Loucy (cell line): Measurements from ENCODE around the gene PEMT.
"Not testable (repeated sequence)": the region's sequence is repeated elsewhere in the genome, so short reads cannot be mapped to it uniquely, and the experiment has no call there.

Source experiments
- H2AFZ ChIP-seq: fragments of 200-600 bp; sonication (generic); 2 replicates; pipeline ENCODE4 v1.6.0; 2016; ENCODE audit warnings: antibody characterized with exemption, mild to moderate bottlenecking, low read length, moderate library complexity
- H3F3A ChIP-seq: fragments of 200-600 bp; 2 replicates; pipeline ENCODE4 v1.6.0; 2016; ENCODE audit warnings: antibody characterized with exemption, low read depth, mild to moderate bottlenecking
- H3K27me3 ChIP-seq: fragments of 200-600 bp; sonication (generic); 2 replicates; pipeline ENCODE4 v1.6.1; 2014; ENCODE audit warnings: low read length, mild to moderate bottlenecking; ENCODE audit not compliant: insufficient read depth, poor library complexity, severe bottlenecking
- H3K36me3 ChIP-seq: fragments of 200-600 bp; sonication (generic); 2 replicates; pipeline ENCODE4 v1.6.1; 2016; ENCODE audit warnings: low read length; ENCODE audit not compliant: insufficient read depth
- H3K4me1 ChIP-seq: fragments of 200-600 bp; sonication (generic); 2 replicates; pipeline ENCODE4 v1.5.1; 2014; ENCODE audit warnings: low read length, mild to moderate bottlenecking; ENCODE audit not compliant: insufficient read depth, poor library complexity, severe bottlenecking
- H3K4me2 ChIP-seq: fragments of 200-600 bp; sonication (generic); 2 replicates; pipeline ENCODE4 v1.6.0; 2014; ENCODE audit warnings: antibody characterized with exemption, low read length, low read depth, mild to moderate bottlenecking; ENCODE audit not compliant: poor library complexity, severe bottlenecking
- H3K4me3 ChIP-seq: fragments of 200-600 bp; sonication (generic); 2 replicates; pipeline ENCODE4 v1.5.1; 2014; ENCODE audit warnings: low read length, mild to moderate bottlenecking, mixed read lengths; ENCODE audit not compliant: poor library complexity, severe bottlenecking
- H3K79me2 ChIP-seq: fragments of 200-600 bp; sonication (generic); 2 replicates; pipeline ENCODE4 v1.6.1; 2014; ENCODE audit warnings: low read length; ENCODE audit not compliant: insufficient read depth
- H3K9ac ChIP-seq: fragments of 200-600 bp; sonication (generic); 2 replicates; pipeline ENCODE4 v1.6.0; 2014; ENCODE audit warnings: mild to moderate bottlenecking, low read depth, low read length, moderate library complexity; ENCODE audit not compliant: poor library complexity, severe bottlenecking
- H3K9me2 ChIP-seq: fragments of 200-600 bp; sonication (generic); replicated peaks from 2 replicates; pipeline ENCODE4 v1.6.1; 2016; ENCODE audit warnings: low read depth, low read length, mixed read lengths
- H3K9me3 ChIP-seq: fragments of 200-600 bp; sonication (generic); 2 replicates; pipeline ENCODE4 v1.6.1; 2014; ENCODE audit warnings: mild to moderate bottlenecking, antibody characterized with exemption, low read length, low read depth; ENCODE audit not compliant: insufficient read depth
- H4K20me1 ChIP-seq: fragments of 200-600 bp; sonication (generic); 2 replicates; pipeline ENCODE4 v1.6.0; 2014; ENCODE audit warnings: antibody characterized with exemption, low read length, mild to moderate bottlenecking; ENCODE audit not compliant: insufficient read depth, poor library complexity, severe bottlenecking
- CTCF ChIP-seq: fragments of 200-600 bp; sonication (generic); conservative IDR thresholded peaks from 2 replicates; pipeline ENCODE4 v1.5.1; 2014; ENCODE audit warnings: mild to moderate bottlenecking, antibody characterized with exemption, low read length
- EZH2phosphoT487 ChIP-seq: fragments of 200-600 bp; IDR thresholded peaks from 2 replicates; pipeline ENCODE4 v1.6.1; 2018; ENCODE audit warnings: antibody characterized with exemption, mild to moderate bottlenecking, moderate library complexity, borderline replicate concordance

PEMT gene

GRCh38 chr17:17636272-17636885, 44.9 kb upstream of the PEMT start:
- Histone ChIP-seq H3K79me2 (no peaks in the 10 kb centered on the region), H3K9ac (no peak overlapping the region), H3K36me3 (no peaks in the 10 kb centered on the region), H3K4me2 (no peak overlapping the region), H2AFZ (no peak overlapping the region), H3K9me2 (no peaks in the 10 kb centered on the region), H3K4me3 (no peak overlapping the region), H3K27me3 (no peaks in the 10 kb centered on the region), H4K20me1 (no peaks in the 10 kb centered on the region), H3F3A (no peaks in the 10 kb centered on the region), H3K4me1 (no peaks in the 10 kb centered on the region), H3K9me3 (no peaks in the 10 kb centered on the region)
- TF ChIP-seq EZH2phosphoT487 (no peak), CTCF (no peak)

GRCh38 chr17:17635537-17636271, 44.2 kb upstream of the PEMT start:
- H3K4me2 ChIP-seq, H3F3A ChIP-seq, H3K9ac ChIP-seq, H3K36me3 ChIP-seq, H3K9me3 ChIP-seq, H3K79me2 ChIP-seq, H3K4me1 ChIP-seq, H3K9me2 ChIP-seq, H3K4me3 ChIP-seq, H3K27me3 ChIP-seq, H4K20me1 ChIP-seq, H2AFZ ChIP-seq: not testable (repeated sequence)

- no peak for TF ChIP-seq EZH2phosphoT487
- TF ChIP-seq CTCF = no peak
- H3K27me3 ChIP-seq = no peaks in the 10 kb centered on the region
- no peaks in the 10 kb centered on the region for H3K4me1 ChIP-seq
- H3K4me3 ChIP-seq = no peak overlapping the region
- no peaks in the 10 kb centered on the region for H4K20me1 ChIP-seq
- no peak overlapping the region for H3K9ac ChIP-seq
- H2AFZ ChIP-seq = no peak overlapping the region
- H3K9me3 ChIP-seq = no peaks in the 10 kb centered on the region
- H3F3A ChIP-seq = no peaks in the 10 kb centered on the region
- H3K79me2 ChIP-seq = no peaks in the 10 kb centered on the region
- no peaks in the 10 kb centered on the region for H3K36me3 ChIP-seq
- no peak overlapping the region for H3K4me2 ChIP-seq
- H3K9me2 ChIP-seq = no peaks in the 10 kb centered on the region
These were observed 43.6 kb upstream of the PEMT start for GRCh38 chr17:17635126-17635525.

- Histone ChIP-seq H4K20me1 (no peaks in the 10 kb centered on the region), H3K36me3 (no peaks in the 10 kb centered on the region), H3K9ac (no peak overlapping the region), H3K4me1 (no peaks in the 10 kb centered on the region), H3F3A (no peaks in the 10 kb centered on the region), H3K4me2 (no peak overlapping the region), H3K9me2 (no peaks in the 10 kb centered on the region), H3K79me2 (no peaks in the 10 kb centered on the region), H3K9me3 (no peaks in the 10 kb centered on the region), H2AFZ (no peak overlapping the region), H3K27me3 (no peaks in the 10 kb centered on the region), H3K4me3 (no peak overlapping the region)
- TF ChIP-seq CTCF = no peak
- TF ChIP-seq EZH2phosphoT487 = no peak
These were observed 41.8 kb upstream of the PEMT start for GRCh38 chr17:17633310-17633709.

- not testable (repeated sequence) for H3K79me2 ChIP-seq, H3K4me3 ChIP-seq, H3K4me2 ChIP-seq
These were observed 41.2 kb upstream of the PEMT start for GRCh38 chr17:17632690-17633089.

More at GRCh38 chr17:17632690-17633089, 41.2 kb upstream of the PEMT start:
- H3K9me3 ChIP-seq, H2AFZ ChIP-seq, H3F3A ChIP-seq, H3K27me3 ChIP-seq, H3K9ac ChIP-seq, H3K4me1 ChIP-seq, H4K20me1 ChIP-seq, H3K9me2 ChIP-seq, H3K36me3 ChIP-seq: not testable (repeated sequence)
